Activated naive CD8-positive, alpha-beta T cell treated with anti-CD3 and anti-CD28 coated beads, Interleukin-2, amount 50 U/mL, for 16 hours (primary cell): ENCODE measurements around the gene RNF169.

ENCODE experiments used
- DNase-seq: peaks from one replicate; pipeline ENCODE4 v3.0.0-alpha.2; 2020; ENCODE audit warnings: low read depth, low spot score

Gene RNF169

GRCh38 chr11:74871037-74871436, 122.4 kb downstream of the RNF169 start:
- DNase-seq, result no peak

GRCh38 chr11:74877132-74877531, 128.5 kb downstream of the RNF169 start:
- no peak for DNase-seq
